GM18498 (cell line): Measurements from ENCODE around the gene DYDC2.
A peak's percentile ranks its signal among the peaks of the same experiment; 100 is the strongest.

Experiments used
- ATAC-seq: cut with Tn5 transposase; IDR thresholded peaks from one replicate; pipeline ENCODE4 v1.9.1; 2021; ENCODE audit warnings: mild to moderate bottlenecking, moderate library complexity; ENCODE audit not compliant: unreplicated experiment

Gene DYDC2

DNA sequence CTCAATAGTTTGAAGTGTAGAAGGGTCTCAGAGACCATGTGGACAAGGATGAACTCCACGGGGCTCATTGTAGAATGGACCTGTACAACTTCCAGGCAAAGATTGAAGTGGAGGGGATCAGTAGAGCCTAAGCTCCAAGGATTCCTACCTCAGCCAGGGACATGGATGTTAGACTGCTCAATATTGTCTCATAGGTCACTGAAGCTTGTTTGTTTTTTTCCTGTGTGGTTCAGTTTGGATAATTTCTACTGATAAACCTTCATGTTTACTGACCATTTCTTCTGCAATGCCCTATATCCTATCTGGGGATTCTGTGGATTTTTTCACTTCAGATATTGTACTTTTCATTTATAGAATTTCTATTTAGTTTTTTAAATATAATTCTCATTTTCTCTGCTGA is 8.9 kb downstream of the DYDC2 start:
- ATAC-seq, result no peak

DNA sequence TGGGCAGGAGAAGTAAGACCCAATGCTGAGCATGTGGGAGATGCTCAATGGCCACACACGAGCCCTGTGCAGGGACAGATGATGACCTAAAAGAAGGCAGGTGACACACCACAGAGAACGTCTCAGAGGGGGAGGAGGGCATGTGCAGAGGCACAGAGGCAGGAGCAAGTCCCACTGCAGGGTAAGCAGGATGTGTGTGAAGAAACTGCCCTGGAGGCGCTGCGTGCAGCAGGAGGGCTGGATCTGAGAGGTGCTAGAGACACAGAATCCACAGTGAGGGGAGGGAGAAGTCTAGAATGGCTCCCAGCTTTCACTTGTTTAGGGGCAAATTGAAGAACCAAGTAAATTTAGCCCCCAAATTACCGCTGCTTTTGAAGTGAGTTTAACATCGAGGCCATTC is 14.9 kb downstream of the DYDC2 start:
- no peak for ATAC-seq

DNA sequence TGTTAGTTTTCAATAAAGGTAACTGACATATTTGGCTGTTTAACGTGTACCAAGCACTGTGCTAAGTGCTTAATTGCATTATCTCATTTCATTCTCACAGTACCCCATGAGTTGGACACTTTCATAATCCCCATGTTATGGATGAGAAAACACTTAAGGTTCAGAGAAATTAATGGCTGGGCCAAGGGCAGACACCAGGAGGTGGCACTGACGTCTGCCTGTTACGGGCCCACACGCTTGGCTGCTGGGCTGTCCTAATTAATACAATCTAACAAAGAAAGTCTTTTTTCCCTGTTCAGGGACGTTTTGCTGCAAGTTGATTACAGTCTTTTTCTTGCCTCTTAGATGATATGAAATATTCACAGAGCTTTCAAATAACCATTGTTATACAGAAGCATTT is 16.1 kb downstream of the DYDC2 start:
- no peak for ATAC-seq

DNA sequence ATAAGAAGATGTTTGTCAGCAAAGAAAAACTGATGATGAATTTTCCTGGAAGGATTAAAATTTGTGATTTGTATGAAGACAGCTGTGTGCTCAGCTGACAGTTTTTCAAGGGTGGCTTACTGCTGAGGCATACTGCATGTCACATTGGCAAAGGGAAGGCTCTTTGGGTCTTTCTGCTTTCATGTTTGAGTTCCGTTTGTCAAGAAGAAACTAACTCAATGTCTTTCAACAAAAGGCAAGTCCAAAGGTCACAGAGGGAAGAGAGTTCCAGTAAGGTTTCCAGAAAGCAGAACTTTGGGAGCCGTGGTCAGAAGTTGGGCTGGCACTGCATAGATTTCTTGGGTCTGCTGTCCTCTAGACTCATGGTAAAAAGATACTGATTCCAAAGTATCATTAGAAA is 16.9 kb downstream of the DYDC2 start:
- ATAC-seq, result no peak

DNA sequence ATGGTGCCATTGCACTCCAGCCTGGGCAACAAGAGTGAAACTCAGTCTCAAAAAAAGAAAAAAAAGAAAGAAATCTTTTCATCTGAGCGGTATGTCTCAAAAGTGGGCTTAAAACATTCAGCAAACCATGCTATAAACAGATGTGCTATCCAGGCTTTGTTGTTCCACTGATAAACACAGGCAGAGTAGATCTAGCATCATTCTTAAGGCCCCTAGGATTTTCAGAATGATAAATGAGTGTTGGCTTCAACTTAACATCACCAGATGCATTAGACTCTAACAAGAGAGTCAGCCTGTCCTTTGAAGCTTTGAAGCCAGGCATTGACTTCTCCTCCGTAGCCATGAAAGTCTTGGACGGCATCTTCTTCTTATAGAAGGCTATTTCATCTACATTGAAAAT is 23.1 kb downstream of the DYDC2 start:
- no peak for ATAC-seq

DNA sequence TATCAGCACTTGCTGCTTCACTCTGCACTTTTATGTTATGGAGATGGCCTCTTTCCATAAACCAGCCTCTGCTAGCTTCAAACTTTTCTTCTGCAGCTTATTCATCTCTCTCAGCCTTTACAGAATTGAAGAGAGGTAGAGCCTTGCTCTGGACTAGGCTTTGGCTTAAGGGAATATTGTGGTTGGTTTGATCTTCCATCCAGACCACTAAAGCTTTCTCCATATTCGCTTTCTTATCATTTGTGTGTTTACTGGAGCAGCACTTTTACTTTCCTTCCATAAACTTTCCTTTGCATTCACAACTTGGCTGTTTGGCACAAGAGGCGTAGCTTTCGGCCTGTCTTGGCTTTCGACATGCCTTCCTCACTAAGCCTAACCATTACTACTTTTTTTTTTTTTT is 23.6 kb downstream of the DYDC2 start:
- ATAC-seq, result no peak

DNA sequence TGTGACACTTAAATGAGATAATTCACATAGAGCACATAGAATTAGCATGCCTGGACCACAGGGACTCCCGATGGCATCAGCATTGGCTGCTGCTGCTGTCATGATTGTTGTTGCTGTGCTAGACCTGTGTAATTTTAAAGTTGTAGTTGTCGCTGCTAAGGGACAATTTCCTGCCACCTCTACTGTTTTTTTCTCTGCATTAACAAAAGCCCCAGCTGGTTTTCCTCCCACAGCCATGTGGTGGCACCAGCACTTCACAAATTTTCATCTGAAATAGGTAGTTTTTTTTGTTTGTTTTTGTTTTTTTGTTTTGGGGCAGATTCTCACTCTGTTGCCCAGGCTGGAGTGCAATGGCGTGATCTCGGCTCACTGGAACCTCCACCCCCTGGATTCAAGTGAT is 26.4 kb downstream of the DYDC2 start:
- peak; percentile 69 for ATAC-seq

DNA sequence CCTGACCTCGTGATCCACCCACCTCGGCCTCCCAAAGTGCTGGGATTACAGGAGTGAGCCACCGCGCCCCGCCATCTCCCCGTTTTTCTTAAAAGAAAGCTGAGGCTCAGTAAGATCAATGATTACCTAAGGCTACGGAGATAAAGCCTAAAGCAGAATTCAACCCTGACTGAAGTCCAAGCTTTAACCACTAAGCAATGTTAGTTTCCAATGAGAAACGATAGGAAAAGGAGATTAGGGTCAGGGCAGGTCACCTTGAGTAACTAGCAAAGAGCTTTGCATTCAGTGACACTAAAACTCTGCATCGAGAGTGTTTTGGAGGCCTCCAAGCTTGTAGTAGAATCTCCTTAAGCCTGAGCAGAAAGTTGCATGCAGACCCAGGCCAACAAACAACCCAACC is 34.2 kb downstream of the DYDC2 start:
- no peak for ATAC-seq

DNA sequence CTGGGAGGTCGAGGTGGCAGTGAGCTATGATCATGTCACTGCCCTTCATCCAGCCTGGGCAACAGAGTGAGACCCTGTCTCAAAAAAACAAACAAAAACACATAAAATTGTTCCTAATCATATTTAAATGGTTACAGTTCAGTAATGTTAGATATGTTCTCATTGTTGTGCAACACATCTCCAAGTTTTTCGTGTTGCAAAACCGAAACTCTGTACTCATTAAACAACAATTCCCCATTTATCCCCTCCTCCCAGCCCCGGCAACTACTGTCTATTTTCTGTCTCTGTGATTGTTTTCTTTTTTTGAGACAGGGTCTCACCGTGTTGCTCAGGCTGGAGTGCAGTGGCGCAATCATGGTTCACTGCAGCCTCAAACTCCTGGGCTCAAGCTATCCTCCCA is 35.7 kb downstream of the DYDC2 start:
- no peak for ATAC-seq

DNA sequence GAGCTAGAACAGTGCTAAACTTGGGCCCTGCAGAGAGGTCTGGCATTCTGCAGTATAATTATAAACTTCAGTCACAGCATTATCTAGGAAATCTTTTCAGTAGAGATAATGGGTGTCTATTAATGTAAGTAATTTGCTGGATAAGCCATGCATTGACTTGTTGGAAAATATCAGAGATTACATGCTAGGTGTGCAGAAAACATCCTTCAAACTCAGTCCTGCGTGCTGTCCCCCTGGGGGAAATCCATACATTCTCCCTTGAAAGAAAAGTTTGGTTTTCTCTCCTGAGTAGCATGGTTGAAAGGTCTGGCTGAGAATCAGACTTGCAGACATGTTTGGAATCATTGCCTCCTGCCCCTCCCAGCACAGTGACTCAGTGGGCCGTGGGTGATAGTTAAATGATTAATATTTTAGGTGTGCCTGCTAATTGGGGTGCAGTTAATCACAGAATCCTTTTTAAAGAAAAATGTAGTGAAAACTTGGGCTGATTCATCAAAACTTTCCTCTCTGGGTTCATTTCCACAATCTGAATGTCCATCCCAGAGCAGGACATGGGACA is 37.9 kb downstream of the DYDC2 start:
- no peak for ATAC-seq

DNA sequence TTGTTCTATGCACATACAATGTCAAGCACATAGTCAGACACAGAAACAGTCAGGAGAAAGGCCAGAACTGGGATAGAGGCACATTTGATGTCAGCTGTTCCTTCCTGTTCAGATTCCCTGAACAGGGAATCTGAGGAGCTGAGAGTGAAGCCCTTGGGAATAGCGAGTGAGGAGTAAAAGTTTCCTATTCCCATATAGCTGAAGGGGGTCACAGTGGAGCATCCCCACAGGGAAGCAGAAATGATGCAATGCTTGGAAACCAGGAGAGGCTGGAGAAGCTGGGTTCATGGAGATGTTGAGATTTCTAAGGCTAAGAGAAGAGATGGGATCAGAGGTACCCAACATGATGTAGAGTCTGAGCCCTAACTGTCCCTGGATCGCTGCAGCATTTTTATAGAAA is 40.4 kb downstream of the DYDC2 start:
- no peak for ATAC-seq

DNA sequence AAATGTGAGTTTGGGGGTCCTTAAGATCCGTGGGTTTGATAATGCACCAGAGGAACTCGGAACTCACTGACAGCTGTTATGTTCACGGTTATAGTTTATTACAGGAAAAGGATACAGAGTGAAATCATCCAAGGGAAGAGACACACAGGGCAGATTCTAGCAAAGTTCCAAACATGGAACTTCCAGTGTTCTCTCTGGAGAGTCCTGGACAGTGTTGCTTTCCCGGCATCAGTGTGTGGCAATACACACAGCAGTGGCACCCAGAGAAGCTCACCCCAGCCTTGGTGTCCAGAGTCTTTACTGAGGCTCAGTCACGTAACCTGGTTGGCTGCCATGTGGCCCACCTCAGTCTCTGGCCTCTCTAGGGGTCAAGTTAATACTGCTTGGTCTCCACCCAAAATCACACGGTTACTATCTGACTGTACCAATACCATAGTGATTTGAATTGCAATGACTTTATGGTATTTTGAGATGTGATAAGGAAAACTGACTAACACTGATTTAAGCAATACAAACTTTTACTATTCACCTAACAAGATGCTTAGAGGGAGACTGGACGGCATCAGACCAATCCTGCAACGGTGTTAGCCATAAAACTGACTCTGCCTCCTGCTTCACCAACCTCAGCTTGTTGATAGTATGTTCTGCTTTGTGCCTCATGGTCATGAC is 43.7 kb downstream of the DYDC2 start:
- no peak for ATAC-seq

DNA sequence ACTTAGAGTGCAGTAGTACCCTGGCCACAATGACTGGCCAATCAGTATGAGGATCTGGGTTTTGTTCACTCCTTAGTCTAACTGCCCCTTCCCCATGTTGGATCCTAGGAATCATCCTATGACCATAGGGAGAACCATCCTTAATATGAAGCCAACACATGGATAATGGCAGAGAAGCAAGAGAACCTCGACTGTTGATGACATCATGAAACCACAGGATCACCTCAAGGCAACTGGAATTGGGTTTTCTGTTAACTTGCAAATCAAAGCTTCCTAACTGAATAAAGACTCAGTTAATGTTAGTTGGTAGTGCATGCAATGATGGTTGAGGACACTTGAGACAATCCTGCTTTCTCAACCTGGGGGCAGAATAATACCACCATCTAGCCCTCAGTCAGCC is 48.5 kb downstream of the DYDC2 start:
- no peak for ATAC-seq

DNA sequence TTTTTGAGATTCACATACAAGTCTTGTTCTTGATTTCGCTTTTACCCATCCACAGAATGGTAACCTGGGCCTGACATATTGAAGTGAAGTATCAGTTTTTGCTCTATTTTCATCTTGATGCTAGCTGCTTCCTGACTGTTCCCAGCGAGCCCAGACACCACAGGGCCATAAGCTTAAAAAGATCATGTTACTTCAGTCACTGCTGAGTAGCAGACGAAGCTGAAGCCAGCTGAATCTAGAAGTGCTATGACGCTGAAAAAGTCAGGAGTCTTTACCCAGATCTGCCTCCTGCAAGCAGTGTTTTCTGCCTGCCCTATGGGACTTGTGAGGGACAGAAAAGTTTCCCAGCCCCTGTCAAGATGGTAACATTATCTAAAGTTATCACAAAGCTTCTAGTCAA is 49.0 kb downstream of the DYDC2 start:
- no peak for ATAC-seq

DNA sequence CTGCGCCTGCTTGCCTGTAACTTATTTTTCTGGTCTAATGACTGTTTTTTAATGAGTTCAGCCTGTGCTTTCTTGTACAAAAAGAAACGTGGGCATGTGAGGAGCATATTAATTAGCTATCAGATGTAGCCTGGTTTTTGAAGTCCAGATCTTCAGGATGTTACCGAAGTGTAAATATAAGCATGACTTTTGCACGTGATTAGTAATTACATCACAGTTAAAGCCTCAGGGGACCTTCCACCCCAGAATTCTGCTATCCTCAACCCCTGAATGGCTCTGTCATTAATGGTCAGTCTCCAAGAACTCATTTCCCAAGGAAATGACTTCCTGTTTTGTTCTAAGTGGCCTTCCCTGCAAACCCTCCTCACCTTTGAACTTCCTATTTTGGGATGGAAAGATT is 49.6 kb downstream of the DYDC2 start:
- no peak for ATAC-seq

DNA sequence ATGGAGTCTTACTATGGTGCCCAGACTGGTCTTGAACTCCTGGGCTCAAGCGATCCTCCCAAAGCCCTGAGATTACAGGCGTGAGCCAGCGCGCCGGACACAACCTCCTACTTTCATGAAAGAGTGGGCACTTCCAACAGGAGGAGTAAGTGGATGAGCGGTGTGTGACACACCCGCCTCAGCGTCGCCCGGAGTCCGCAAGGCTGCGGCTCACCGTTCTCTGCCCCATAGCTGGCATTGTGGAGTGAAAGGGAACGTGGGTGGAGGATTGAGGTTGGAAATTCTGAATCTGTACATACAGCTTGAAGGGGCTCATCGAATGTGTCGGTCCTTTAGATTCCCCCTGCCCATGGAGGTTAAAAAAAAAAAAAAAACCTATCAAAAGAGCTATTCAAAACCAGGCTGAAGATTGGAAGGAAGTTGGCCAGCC is 51.2 kb downstream of the DYDC2 start:
- peak; percentile 25 for ATAC-seq

DNA sequence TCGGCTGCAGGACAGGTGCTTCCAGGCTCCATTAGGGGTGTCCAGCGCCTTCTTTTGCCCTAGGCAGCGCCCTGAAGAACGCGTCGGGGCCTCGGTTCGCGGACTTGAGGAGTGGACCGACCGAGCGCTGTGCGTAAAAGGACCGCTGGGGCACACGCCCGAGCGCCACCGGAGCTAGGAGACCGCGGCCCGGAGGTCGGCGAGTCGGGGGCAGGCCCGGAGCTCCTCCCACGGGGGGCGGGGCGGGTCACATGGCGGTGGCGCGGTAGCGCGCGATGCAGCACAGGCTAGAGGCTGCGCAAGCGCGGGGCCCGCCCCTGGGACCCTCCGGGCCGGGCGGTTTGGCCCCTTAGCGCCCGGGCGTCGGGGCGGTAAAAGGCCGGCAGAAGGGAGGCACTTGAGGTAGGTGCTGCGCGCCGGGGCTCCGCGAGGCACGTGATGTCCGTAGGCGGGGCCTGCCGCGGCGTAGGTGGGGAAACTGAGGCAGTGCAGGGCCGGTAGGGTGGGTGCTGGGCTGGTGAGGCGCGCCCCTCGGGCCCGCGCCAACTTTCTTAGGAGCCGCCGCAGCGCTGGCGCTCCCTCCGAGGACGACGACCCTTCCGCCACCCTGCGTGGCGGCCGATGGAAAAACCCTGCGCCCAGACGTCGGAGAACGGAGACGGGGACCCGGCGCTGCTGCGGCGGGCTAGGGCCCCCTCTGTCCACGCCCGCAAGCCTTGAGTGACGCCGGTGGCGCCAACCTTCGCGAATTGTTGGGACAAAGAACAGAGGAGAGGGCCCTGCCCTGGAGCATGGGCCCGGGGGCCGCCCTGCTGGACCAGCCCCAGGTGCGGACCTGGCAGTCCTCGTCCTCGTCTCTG is 51.9 kb downstream of the DYDC2 start, which contains the start of gene PRXL2A:
PRXL2A (plus strand) TSS at position 310 of the 860 bp plus-strand sequence. CDS start 11,917 bp downstream, outside the sequence.
- peak; percentile 97 for ATAC-seq

DNA sequence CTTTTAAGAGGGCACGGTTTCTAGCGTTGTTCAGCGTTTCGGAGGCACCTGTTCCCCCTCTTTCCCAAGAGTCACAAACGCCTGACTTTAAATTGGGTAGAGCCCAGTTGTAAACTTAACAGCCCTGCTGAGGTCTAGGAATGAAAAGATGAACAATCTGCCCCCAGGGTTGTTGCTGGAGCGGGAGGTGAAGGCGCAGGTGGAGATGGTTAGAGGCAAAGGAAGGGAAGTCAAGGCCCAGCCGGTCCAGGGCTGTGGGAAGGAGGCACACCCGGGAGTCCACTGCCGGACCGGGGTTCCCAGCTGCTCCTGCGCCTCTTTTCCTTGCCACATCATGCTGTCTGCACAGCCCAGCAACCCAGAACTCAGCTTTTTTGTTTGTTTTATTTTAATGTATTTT is 52.5 kb downstream of the DYDC2 start:
- no peak for ATAC-seq

DNA sequence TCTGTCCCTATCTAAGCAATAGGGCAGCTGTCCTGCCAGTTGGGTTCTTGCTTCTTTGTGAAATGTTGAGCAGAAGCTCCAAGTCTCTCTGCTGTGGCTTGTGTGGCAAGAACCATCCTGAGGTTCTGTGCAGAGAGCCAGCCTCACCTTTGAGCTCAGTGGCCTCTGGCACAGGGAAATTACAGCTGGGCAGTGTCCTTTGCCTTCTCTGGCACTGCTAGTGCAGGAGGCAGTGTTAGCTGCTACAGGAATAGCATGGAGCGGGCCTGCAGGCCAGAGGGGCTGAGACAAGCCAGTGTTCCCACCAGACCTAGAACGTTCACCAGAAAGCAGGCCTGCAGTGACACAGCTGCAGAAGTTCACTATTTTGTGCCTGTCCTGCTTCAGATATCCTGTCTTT is 53.5 kb downstream of the DYDC2 start:
- ATAC-seq, result no peak

DNA sequence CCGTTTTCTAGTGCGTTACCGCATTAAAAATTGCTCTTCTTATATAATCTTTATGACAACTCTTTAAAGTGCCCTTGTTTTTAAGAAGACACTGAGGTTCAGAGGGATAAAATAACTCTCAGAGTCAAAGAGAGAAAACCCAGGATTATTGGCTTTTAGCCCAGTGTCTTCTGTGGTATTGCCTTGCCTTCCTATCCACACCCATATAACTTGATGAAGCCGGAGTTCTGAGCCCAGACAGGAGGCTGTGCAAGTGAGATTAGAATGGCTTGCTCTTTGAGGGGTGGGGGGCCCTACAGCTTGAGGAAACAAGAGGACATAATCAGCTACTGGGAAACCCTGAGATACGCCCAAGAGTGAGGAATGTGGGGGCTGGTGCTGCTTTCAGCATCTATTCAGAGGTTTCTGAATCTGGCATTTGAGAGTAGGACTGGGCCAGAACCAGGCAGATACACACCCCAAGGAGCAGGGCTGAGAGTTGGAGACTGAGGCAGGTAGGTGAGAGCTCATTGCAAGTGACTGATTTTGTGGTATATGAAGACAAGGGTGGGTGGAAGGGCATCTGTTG is 54.1 kb downstream of the DYDC2 start:
- no peak for ATAC-seq

DNA sequence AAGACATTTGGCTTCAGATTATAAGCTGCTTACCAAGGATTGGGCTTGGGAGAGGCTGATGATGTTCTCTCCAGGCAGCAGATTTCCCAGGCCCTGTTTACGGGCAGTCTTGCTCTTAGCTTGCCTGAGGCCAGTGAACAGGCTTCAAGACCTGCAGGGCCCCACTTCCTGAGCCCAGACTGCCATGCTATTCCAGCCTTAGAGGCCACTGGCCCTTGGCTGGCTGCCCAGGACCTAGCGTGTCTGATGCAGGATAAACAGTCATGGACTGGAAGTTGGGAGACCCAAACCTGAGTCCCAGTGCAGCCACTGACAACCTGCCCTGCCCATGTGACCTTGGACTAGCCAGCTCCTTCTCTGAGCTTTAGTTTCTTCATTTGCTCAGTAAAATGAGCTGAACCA is 54.7 kb downstream of the DYDC2 start:
- no peak for ATAC-seq
